ENCODE data around the gene GRM4.
"Not testable (repeated sequence)": the region's sequence is repeated elsewhere in the genome, so short reads cannot be mapped to it uniquely, and the experiment has no call there.

GRM4 gene

GRCh38 chr6:34022873-34023255 lies 123.0 kb downstream of the GRM4 start:
- DNase-seq (ENCODE audit: low read depth in 2 of 2), result no peak

GRCh38 chr6:34022250-34022872 lies 123.5 kb downstream of the GRM4 start:
- no peak for DNase-seq (ENCODE audit: low read depth in 2 of 2)

DNA sequence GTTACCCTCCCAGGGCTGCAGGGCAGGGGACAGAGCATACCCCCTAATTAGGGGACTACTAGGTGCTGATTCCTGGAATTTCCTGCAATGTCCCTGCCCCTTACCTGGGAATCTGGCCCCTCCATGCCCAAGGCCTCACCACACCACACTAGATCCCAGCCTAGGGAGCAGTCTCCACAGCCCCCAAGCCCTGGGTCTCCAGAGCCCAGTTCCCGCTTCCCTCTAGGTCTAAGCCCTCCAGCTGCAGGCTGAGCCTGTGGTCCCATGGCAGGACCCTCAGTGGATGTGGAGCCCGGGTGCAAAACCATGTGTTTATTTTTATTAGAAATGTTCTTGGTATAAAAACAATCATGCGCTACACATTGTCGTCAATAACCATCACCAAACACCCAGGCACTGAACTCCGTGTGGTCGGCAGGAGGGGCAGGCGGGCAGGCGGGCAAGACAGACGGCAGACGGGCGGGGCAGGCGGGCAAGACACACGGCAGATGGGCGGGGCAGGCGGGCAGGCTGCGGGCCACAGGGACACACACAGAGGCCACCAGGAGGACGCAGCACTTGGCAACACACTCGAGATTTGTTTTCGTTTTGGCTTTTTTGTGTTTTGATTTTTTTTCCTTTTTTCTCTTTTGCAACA lies 124.2 kb downstream of the GRM4 start:
- no peak for DNase-seq (ENCODE audit: low read depth in 2 of 2)

- DNase-seq (ENCODE audit: low read depth in 2 of 2), result no peak
Measured at GRCh38 chr6:34020807-34021553, 124.9 kb downstream of the GRM4 start.

GRCh38 chr6:34020278-34020677 lies 125.6 kb downstream of the GRM4 start:
- no peak for DNase-seq (ENCODE audit: low read depth in 2 of 2)

GRCh38 chr6:34018961-34019606 lies 126.8 kb downstream of the GRM4 start:
- no peak for DNase-seq (ENCODE audit: low read depth in 2 of 2)

DNA sequence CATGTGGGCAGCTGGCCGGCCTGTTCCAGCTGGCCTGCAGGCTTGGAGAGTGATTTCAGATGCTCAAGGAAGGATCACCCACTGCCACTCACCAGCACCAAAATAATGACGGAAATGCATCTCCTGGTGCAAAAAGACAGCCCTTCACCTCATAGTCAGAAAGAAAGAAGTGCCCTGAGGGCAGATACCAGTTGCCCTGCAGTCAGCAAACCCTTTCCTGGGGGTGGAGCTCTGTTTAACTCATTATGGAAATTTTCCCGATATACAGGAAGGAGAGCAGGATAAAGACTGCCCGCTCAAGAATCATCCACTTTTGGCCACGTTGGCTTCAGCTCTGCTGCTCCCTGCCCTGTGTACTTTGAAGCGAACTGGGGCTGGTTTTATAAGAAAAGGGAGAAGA lies 127.9 kb downstream of the GRM4 start:
- no peak for DNase-seq (ENCODE audit: low read depth in 2 of 2)

DNA sequence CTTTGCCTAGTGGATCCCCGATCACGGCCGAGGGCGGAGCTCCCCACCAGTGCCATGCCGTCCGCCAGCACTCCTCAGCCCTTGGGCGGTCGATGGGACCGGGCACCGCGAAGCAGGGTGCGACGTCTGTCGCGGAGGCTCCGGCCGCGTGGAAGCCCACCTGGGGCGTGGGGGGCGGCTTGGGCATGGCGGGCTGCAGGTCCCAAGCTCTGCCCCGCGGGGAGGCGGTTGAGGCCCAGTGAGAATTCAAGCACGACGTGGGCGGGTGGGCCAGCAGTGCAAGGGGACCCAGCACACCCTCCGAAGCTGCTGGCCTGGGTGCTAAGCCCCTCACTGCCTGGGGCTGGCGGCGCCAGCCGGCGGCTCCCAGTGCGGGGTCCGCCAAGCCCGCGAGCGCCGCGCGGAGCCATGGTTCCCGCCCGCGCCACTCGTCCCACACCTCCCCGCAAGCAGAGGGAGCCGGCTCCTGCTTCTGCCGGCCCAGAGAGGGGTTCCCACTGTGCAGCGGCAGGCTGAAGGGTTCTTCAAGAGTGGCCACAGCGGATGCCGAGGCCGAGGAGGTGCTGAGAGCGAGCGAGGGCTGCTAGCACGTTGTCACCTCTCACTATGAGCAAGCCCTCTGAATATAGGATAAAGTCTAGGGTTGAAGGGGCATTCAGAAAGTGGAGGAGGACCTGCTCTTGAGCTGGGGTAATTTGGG lies 128.6 kb downstream of the GRM4 start:
- DNase-seq (ENCODE audit: low read depth in 2 of 2), result no peak

DNA sequence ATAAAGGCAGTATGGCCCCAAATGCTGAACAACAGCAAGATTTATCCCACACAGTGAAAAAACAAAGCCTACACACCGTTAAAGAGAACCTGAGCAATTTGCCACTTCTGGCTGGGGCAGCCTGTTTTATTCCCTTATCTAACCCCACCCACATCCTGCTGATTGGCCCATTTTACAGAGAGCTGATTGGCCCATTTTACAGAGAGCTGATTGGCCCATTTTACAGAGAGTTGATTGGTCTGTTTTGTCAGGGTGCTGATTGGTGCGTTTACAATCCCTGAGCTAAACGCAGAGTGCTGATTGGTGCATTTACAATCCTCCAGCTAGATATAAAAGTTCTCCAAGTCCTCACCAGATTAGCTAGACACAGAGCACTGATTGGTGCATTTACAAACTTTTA lies 129.3 kb downstream of the GRM4 start:
- not testable (repeated sequence) for DNase-seq (ENCODE audit: low read depth in 2 of 2)

- DNase-seq (ENCODE audit: low read depth in 2 of 2), result no peak
Measured at GRCh38 chr6:34015586-34015985, 130.3 kb downstream of the GRM4 start.

DNA sequence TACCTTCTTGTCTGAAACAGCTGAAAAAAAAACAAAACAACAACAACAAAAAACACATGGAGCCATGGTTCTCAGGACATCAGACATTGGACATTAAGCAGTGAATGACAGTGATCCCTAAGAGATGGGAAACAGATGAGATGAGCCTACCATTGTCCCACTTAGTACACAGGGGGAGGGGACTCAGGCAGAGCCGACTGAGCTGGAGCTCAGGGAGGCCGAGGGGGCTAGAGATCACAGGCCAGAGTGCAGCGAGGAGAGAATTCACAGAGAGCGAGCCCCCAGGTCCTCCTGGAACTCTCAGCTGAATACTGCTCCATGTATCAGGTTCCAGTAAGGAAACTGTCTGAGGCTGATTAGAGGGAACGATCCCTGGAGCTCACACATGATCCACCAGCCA lies 134.6 kb downstream of the GRM4 start:
- no peak for DNase-seq (ENCODE audit: low read depth in 2 of 2)

DNA sequence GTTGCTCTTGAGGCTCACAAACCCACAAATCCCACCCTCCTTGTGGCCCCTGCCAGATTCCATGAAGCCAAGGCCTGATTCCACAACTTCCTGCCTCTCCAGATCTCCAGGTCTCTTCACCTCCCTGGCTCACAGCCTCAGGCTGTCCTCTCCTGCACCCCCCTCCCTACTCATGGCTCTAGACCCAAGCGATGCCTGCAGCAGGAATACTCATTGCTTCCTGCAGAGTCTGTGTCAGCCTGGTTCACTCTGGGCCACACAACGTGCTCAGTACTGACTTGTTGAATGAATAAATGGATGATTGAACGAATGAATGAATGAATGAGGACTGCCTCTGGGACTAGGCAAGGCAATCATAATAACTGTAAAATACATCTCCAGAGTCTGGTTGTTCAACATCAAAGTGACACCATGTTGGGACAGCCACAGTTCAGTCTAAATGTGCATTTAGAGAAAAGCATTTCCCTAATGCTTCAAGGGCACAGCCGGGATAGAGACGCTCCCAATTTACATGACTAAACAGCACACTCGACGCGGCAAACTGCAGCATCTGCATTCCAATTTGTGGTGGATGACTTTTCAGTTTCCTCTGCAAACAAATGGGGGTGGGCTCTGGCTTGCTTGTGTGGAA lies 139.9 kb downstream of the GRM4 start:
- no peak for DNase-seq (ENCODE audit: low read depth in 2 of 2)

DNA sequence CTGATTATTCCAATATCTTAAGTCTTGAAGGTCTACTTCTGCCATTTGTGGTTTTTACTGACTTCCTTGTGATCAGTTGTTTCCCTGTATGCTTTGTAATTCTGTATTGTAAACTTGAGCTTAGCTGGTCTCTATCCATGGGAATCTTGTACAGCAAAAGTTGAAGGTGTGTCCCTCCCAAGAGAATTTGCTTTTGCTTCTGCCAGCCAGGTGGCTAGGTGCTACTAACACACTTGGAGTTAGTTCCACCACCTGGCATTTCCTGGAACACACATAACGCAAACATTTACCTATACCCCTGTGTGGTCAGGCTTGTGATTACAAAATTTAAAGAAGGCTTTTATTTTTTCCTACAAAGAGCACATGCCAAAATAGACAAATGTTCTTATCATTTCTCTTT lies 141.2 kb downstream of the GRM4 start:
- DNase-seq (ENCODE audit: low read depth in 2 of 2), result no peak

- DNase-seq (ENCODE audit: low read depth in 2 of 2), result no peak
Measured at GRCh38 chr6:34003962-34004361, 141.9 kb downstream of the GRM4 start.

GRCh38 chr6:34001706-34002621 lies 143.9 kb downstream of the GRM4 start:
- DNase-seq (ENCODE audit: low read depth in 2 of 2), result no peak

- no peak for DNase-seq (ENCODE audit: low read depth in 2 of 2)
Measured at GRCh38 chr6:34000281-34000680, 145.6 kb downstream of the GRM4 start.

DNA sequence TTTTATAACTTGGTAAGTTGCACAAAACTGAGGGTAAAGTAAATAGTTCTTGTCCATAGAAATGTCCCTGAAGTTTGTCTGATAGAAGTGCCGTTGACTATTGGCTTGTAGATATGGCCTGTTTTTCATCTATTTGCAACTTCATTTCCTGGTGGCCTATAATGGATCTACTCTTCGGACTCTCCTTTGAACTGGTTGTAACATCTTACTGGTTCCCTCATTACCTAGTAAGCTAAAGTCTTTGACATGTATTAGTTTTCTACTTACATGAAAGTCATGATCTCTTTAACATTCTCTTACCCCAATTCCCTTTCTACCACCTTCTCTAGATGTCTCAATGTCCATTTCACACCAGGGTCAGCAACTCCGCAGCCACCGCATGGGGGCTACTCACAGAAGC lies 146.3 kb downstream of the GRM4 start:
- DNase-seq (ENCODE audit: low read depth in 2 of 2), result no peak

DNA sequence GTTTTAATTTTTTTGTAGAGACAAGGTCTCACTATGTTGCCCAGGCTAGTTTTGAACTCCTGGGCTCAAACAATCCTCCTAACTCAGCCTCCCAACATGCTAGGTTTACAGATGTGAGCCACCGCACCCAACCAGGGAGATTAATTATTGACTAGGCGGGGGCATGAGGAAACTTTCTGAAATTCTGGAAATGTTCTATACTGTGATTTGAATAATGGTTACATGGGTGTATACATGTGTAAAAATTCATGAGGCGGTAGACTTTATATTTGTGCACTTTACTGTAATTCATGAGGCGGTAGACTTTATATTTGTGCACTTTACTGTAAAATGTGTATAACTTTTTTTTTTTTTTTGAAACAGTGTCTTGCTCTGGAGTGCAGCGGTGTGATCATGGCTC lies 147.2 kb downstream of the GRM4 start:
- no peak for DNase-seq (ENCODE audit: low read depth in 2 of 2)

DNA sequence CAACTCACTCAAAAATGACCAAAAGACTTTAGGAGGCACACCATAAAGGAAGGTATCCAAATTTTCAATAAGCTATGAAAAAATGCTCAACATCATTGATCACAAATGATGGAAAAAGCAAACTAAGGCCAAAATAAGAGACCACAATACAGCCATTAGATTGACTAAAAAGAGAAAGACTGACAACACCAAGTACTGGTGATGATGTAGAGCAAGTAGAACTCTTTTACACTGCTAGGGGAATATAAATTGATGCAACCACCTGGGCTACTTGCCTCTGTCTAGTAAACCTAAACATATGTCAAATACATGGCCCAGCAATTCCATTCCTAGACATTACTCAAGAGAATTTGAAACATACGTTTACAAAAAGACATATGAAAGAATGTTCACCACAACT lies 148.6 kb downstream of the GRM4 start:
- DNase-seq (ENCODE audit: low read depth in 2 of 2), result no peak

DNA sequence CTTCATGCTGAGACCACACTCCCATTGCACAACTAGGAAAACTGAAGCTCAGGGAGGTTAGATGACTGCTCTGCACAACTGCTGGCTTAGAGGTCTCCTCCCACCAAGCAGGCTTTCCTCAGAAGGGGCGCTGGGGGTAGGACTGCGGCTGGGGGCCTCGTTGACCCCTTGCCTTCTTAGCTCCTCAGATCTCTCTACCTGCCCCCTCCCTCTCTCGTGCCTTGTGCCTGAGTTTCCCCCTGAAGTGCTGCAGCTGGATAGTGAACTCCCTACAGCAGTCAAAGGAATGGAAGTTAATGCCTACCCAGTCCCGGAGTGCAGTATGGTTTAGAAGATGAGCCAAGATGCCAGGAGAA lies 149.8 kb downstream of the GRM4 start:
- DNase-seq (ENCODE audit: low read depth in 2 of 2), result no peak
